T47D (cell line): Measurements from ENCODE around the gene MYO1B.
A peak's percentile ranks its signal among the peaks of the same experiment; 100 is the strongest.

Experiments
- DNase-seq, 2 experiments: peaks; one replicate each; pipeline versions ENCODE4 v3.0.0 to v3.0.0-alpha.2; 2011 to 2012; ENCODE audit warnings: low read depth in 1 of 2, low spot score in 1 of 2
- JUND ChIP-seq: IDR thresholded peaks from 2 replicates; pipeline ENCODE4 v1.6.1; 2012; ENCODE audit warnings: low read depth
- in situ Hi-C: cut with HindIII; loops from 2 replicates; pipeline ENCODE4 v1.10.0; 2016; ENCODE audit warnings: low sequenced_read_pairs, low pct_unique_long_range_greater_than_20kb

The MYO1B gene

DNA sequence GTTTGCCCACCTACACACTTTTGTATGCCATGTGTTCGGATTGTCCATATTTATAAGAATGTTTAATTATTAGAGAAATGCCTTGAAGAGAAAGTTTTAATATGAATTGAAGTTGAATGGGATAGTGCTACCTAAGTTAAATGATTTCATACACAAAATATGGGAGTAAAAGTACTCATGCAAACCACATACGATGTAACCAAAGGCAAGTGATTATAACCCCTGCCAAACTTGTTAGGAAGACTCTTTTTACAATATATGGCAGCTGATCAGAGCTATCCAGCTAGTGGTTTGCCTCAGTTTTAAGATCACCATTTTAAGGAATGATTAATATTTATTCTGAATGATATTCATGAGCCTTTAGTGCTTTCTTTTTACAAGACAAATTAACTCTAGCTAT, 106.7 kb downstream of the MYO1B start:
- in situ Hi-C loops, result no loop called here
- TF ChIP-seq JUND, result no peak

GRCh38 chr2:191352536-191352935, 107.3 kb downstream of the MYO1B start:
- in situ Hi-C loops, result no loop called here
- no peak for DNase-seq
- TF ChIP-seq JUND, result no peak

More for the DNA sequence above, 106.7 kb downstream of the MYO1B start:
- no peak for DNase-seq

- no peak for DNase-seq
- no peak for TF ChIP-seq JUND
- in situ Hi-C loops, result no loop called here
Measured at GRCh38 chr2:191355170-191355758, 110.1 kb downstream of the MYO1B start.

DNA sequence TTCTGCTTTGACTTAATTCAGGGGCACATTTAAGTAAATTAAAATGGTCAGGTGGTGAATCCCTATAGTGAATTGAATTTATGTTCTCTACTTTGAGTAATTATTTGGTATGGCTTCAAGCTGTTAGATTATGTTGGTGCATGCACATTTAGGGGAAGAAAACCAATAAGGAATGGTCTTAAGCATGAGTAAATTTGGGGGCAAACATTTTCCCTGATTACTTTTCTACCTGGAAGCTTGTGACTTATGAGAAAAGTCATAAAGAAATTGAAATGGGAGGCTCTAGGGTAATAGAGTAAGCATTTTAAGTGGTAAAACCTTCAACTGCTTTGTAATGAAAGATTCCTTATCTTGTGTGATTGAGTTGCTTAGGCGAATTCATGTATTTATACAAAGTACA, 112.5 kb downstream of the MYO1B start:
- TF ChIP-seq JUND, result no peak
- DNase-seq, result no peak
- in situ Hi-C loops, result no loop called here

DNA sequence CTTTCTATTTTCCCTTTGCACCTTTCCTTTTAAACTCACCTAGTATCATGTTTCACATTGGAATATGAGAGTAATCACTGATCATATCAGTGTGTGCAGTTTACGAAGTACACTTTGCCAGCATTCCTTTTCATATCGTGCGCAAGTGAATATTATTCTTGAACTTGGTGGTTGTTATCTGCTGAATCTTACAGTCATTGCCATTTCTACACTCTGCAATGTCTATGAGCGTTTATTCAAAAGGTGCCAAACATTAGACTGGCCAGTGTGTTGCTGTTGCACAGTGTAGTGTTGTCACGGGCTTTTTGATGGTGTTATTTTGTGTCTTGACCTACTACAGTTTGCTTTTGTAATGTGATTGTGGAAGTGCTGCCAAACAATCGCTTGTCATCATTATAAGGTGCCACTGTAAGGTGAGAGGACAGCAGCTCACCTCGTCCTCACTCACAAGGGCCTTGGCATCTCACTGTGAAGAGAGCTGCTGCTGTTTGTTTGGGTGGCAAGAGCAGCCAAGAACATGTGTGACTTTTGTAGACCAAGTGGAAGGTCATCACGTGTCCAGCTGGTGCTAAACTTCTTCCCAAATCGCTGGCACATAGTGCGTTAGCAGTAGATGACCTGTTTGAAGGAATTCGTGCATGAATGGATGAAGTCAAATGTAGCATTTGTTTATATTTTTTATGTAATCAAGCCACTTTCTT, 113.3 kb downstream of the MYO1B start:
- in situ Hi-C loops, result no loop called here
- peak in 1 of 2 experiments; percentile 23 for DNase-seq
- TF ChIP-seq JUND, result no peak

- in situ Hi-C loops, result no loop called here
- no peak for TF ChIP-seq JUND
- no peak for DNase-seq
Measured at GRCh38 chr2:191359133-191359532, 113.9 kb downstream of the MYO1B start.

DNA sequence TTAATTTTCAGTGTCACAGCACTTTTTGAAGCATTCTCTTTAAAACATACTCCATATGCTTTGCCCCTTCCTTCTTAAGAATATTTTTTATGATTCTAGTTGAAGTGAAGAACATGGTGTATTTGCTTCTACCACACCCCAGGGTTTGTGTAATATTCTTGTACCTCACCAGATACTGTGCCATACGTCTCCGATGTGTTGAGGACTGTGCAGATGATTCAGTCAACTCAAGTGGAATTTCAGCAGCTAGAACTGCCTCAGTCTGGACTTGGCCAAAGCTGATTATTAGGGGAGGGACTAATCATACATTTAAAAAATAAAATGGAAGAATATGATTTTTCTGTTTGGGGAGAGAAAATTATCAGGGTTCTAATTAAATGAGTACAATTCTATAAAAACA, 115.7 kb downstream of the MYO1B start:
- in situ Hi-C loops, result no loop called here
- no peak for TF ChIP-seq JUND
- no peak for DNase-seq

DNA sequence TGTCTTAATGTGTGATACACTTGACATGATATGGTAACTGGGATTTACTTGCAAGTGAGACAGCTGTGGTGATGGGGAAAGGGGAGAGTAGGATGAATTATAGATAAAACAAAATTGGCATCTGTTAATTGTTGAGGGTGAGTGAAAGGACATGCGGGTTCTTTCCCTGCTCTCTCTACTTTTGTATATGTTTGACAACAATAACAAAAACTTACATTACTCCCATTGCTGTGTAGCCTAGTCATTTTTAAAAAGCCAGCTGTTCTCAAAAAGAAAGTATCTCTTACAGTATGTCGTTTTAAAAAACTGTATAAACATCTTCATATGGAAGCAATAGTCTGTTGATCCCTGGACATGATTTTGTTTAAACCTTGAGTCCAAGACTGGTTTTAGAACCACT, 117.6 kb downstream of the MYO1B start:
- no peak for DNase-seq
- in situ Hi-C loops, result no loop called here
- TF ChIP-seq JUND, result no peak

GRCh38 chr2:191363267-191363666, 118.1 kb downstream of the MYO1B start:
- in situ Hi-C loops, result no loop called here

GRCh38 chr2:191365089-191365488, 119.9 kb downstream of the MYO1B start:
- TF ChIP-seq JUND, result no peak
- in situ Hi-C loops, result no loop called here
- no peak for DNase-seq

More at GRCh38 chr2:191363267-191363666, 118.1 kb downstream of the MYO1B start:
- DNase-seq, result no peak
- no peak for TF ChIP-seq JUND

DNA sequence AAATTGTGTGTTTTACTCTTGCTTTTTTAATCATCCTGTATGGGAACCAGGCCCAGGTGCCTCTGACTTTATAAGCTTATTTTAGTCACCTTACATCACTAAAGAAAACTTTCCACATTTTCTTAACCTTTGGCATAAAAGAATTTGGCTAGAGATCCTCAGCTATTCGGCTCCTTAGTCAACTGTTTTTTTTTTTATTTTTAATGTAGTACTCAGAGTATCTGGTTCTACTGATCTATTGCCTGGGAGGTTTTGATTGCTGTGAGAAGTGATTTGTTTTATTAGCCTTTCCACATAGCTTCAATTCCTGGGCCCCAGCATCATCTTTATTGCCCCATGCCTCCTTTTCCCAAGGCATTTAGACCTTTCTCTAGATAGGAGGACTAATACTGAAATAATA, 121.0 kb downstream of the MYO1B start:
- no peak for TF ChIP-seq JUND
- in situ Hi-C loops, result no loop called here
- no peak for DNase-seq

DNA sequence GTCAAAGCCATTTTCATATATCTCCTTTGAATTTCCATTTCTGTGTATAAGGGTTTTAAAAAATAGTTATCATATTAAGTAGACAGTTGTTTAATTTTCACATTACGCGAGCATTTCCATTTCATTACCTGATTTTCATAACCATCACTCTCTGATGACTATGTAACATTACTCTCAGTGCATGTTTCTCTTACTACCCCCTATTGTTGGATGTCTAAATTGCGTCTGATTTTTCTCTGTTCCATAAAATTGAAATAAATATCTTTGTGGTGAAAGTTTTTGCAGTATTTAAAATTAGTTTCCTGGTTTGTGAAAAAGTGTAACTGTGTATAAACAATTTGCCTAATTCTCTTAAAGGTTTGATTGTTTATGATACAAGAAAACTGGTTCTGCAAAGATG, 123.8 kb downstream of the MYO1B start:
- in situ Hi-C loops, result no loop called here
- DNase-seq, result no peak
- TF ChIP-seq JUND, result no peak

DNA sequence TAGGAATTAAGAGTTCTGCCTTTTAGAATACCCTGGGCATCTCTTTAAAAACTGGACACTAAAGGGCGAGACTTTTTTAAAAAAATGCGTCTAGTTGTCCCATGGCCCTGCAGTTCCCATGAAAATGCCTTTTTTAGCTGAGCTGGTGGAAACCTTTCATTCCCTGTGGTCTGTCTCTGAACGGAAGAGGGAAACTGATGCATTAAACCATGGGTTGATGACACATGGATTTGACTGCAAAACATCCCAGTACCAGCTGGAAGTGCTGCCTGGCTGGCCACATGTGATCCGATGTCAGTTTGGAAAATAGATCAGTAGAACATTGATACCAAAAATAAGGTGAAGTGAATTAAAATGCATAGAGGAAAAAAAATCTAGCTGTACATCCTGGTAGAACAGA, 129.2 kb downstream of the MYO1B start:
- TF ChIP-seq JUND, result no peak
- DNase-seq, result no peak
- in situ Hi-C loops, result no loop called here

GRCh38 chr2:191374939-191375338, 129.7 kb downstream of the MYO1B start:
- no peak for DNase-seq
- in situ Hi-C loops, result no loop called here
- TF ChIP-seq JUND, result no peak
